Measurements from ENCODE around the gene RABAC1. TPM values are rescaled to one million over a fixed set of nuclear protein-coding genes. Genes with fewer than 3 reads are reported as not detected.
A peak's percentile ranks its signal among the peaks of the same experiment; 100 is the strongest.

RABAC1 gene
- total and polyA plus RNA-seq, 4 donors, result 87.9 to 291 (median 263) TPM

DNA sequence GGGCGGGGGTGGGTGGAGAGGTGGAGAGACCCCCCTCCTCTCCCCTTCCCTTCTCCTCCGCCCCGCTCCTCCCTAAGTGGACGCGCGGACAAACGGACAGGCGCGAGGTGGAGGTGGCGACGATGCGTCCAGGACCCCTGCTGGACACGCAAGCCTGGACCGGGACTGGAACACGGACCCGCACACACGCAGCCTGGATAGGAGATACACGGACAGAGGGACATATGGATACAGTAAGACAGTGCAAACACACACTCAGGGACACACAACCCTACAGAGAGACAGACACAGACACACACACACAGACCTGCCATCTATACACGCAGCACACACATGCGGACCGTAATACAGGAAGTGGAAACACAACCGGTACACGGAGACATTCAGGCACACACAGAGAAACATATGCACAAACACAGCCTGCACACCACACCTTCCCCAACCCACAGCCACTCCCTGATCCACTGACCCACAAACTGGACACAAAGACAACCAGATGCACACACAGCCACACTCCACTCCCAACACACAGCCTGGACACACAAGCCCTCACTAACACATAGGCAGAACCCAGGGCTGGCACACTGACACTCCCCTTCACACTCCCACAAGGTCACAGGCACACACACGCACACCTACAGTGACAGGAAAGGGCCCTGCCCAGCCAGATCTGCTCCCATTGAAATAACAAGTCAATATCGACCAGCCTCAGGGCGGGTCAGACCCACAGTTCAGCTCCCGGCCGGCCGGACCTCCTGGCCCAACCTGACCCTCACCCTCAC lies 30.2 kb downstream of the RABAC1 start:
- DNase-seq, result no peak

DNA sequence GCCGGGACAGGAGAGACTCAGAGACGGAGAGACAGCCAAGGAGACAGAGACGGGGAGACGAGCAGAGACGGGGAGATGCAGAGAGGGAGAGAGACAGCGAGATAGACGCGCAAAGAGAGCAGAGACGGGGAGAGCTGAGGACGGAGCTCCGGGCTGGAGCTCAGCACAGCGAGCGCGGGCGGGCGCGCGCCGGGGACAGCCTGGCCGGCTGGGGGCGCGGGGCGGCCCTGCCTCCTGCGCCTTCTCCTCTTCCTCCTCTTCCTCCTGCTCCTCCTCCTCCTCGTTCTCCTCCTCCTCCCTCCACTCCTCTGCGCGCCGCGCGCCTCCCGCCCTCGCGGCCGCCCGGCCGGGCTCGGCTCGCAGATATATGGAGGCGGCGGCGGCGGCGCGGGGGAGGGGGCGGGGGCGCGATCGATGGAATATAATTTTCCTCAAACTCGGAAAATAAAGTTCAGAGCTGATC lies 30.9 kb downstream of the RABAC1 start, which contains the start of gene ERFL:
ERFL (minus strand) TSS at position 229 of the 463 bp plus-strand sequence. CDS start 15,530 bp downstream, outside the sequence.
- DNase-seq (peak in 1 of 3 donors; percentile 32), ATAC-seq (ENCODE audit: insufficient read depth, low FRiP score) (no peak)
- Histone ChIP-seq H3K27me3 (ENCODE audit: control insufficient read depth in 3 of 3, insufficient read depth in 3 of 3, low read length in 2 of 3) (peaks cover 0 to 90% (median 78%) of the 10 kb centered on the region in 3 donors), H3K27ac (ENCODE audit: low read depth in 1 of 2, low read length in 1 of 2) (no peak within 1 kb of the TSS), H3K9ac (ENCODE audit: insufficient read depth in 1 of 2, low read length in 2 of 2) (no peak within 1 kb of the TSS), H3K4me1 (ENCODE audit: control insufficient read depth in 5 of 5, insufficient read depth in 5 of 5, low read length in 5 of 5) (peaks cover 0 to 6% (median 2%) of the 10 kb centered on the region in 5 donors), H3K4me3 (no peak within 1 kb of the TSS), H3K9me3 (ENCODE audit: control insufficient read depth in 4 of 4, insufficient read depth in 3 of 4, low read length in 3 of 4) (peaks cover 0 to 5% (median 0%) of the 10 kb centered on the region in 4 donors), H3K36me3 (ENCODE audit: control insufficient read depth in 4 of 4, insufficient read depth in 4 of 4, low read length in 4 of 4) (no peaks in the 10 kb centered on the region)
- TF ChIP-seq, protein P1, sequence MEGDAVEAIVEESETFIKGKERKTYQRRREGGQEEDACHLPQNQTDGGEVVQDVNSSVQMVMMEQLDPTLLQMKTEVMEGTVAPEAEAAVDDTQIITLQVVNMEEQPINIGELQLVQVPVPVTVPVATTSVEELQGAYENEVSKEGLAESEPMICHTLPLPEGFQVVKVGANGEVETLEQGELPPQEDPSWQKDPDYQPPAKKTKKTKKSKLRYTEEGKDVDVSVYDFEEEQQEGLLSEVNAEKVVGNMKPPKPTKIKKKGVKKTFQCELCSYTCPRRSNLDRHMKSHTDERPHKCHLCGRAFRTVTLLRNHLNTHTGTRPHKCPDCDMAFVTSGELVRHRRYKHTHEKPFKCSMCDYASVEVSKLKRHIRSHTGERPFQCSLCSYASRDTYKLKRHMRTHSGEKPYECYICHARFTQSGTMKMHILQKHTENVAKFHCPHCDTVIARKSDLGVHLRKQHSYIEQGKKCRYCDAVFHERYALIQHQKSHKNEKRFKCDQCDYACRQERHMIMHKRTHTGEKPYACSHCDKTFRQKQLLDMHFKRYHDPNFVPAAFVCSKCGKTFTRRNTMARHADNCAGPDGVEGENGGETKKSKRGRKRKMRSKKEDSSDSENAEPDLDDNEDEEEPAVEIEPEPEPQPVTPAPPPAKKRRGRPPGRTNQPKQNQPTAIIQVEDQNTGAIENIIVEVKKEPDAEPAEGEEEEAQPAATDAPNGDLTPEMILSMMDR (IDR thresholded peaks at IDR 0.05; ENCODE audit: control extremely low read depth, extremely low read depth), result no peak
- WGBS, 2 donors, result 0 to 1% methylated on average over 24 to 49 of the region's 49 CpGs

More for the DNA sequence above, 30.2 kb downstream of the RABAC1 start:
- TF ChIP-seq, protein P1 (IDR thresholded peaks at IDR 0.05; ENCODE audit: control extremely low read depth, extremely low read depth), result no peak
- H3K9me3 ChIP-seq (ENCODE audit: control insufficient read depth in 4 of 4, insufficient read depth in 3 of 4, low read length in 3 of 4), result peaks cover 0 to 5% (median 0%) of the 10 kb centered on the region in 4 donors
- H3K27ac ChIP-seq (ENCODE audit: low read depth in 1 of 2, low read length in 1 of 2), result no peak overlapping the region
- no peak overlapping the region for H3K9ac ChIP-seq (ENCODE audit: insufficient read depth in 1 of 2, low read length in 2 of 2)
- H3K4me3 ChIP-seq, result no peak overlapping the region
- H3K27me3 ChIP-seq (ENCODE audit: control insufficient read depth in 3 of 3, insufficient read depth in 3 of 3, low read length in 2 of 3), result peaks cover 0 to 93% (median 83%) of the 10 kb centered on the region in 3 donors
- H3K4me1 ChIP-seq (ENCODE audit: control insufficient read depth in 5 of 5, insufficient read depth in 5 of 5, low read length in 5 of 5), result peaks cover 0 to 6% (median 2%) of the 10 kb centered on the region in 5 donors
- no peaks in the 10 kb centered on the region for H3K36me3 ChIP-seq (ENCODE audit: control insufficient read depth in 4 of 4, insufficient read depth in 4 of 4, low read length in 4 of 4)
- ATAC-seq (ENCODE audit: insufficient read depth, low FRiP score), result no peak
- 7% methylated on average over 23 to 29 of the region's 29 CpGs for WGBS, 2 donors

DNA sequence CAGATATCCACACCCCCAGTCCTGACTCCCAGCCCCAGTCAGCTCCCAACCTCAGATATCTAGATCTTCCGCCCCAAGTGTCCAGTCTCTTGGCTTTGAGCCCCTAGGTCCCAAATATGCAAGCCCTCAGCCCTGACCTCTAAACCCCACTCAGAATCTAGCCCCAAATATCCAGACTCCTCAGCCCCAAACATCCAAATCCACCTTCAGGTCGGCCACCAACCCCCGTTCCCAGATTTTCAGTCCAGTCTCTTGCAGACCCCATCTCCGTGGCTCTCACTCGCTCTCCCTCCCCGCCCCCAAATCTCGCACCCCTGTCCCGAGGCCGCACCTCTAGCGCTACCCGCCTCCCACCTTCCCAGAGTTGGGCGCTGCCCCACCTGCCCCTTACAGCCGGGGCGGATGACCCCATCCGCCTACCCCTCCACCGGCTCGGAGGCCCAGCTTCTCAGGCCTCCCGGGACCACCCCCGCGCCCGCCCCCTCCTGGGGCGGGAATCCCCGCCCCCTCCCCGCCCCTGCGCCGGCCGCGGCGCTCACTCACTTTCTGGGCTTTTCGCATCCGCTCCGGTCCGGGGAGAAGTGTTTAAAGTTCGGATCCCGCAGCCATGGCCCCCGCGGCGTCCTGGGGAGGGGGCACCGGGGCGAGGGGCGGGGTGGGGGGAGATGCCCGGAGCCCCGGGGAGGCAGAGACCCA lies 31.5 kb downstream of the RABAC1 start:
- DNase-seq, result no peak
- Histone ChIP-seq H3K27ac (ENCODE audit: low read depth in 1 of 2, low read length in 1 of 2) (no peak overlapping the region), H3K4me3 (no peak overlapping the region), H3K27me3 (ENCODE audit: control insufficient read depth in 3 of 3, insufficient read depth in 3 of 3, low read length in 2 of 3) (peaks cover 4 to 90% (median 79%) of the 10 kb centered on the region in 3 donors), H3K36me3 (ENCODE audit: control insufficient read depth in 4 of 4, insufficient read depth in 4 of 4, low read length in 4 of 4) (no peaks in the 10 kb centered on the region), H3K9me3 (ENCODE audit: control insufficient read depth in 4 of 4, insufficient read depth in 3 of 4, low read length in 3 of 4) (peaks cover 0 to 7% (median 0%) of the 10 kb centered on the region in 4 donors), H3K9ac (ENCODE audit: insufficient read depth in 1 of 2, low read length in 2 of 2) (no peak overlapping the region), H3K4me1 (ENCODE audit: control insufficient read depth in 5 of 5, insufficient read depth in 5 of 5, low read length in 5 of 5) (peaks cover 0 to 2% (median 2%) of the 10 kb centered on the region in 5 donors)
- ATAC-seq (ENCODE audit: insufficient read depth, low FRiP score), result no peak
- 8 to 13% methylated on average over 34 to 43 of the region's 43 CpGs for WGBS, 2 donors
- TF ChIP-seq, protein P1 (IDR thresholded peaks at IDR 0.05; ENCODE audit: control extremely low read depth, extremely low read depth), result no peak
